ENCODE results near the gene STK17B. TPM values are rescaled to one million over a fixed set of nuclear protein-coding genes. Genes with fewer than 3 reads are reported as not detected.

The STK17B gene
- total RNA-seq (2014; rRNA removed; shearing (Covaris generic)), result 87.4 and 95.0 TPM in 2 replicates
- 148 and 182 TPM in 2 replicates for total RNA-seq (2022)
- percentile 99 among the genes with signal in this experiment for Bru-seq, nascent RNA
- BruChase-seq, experiment 1, labeled RNA remaining after a 6-hour chase, result percentile 95 among the genes with signal in this experiment
- percentile 98 among the genes with signal in this experiment for BruChase-seq, experiment 2, labeled RNA remaining after a 2-hour chase
- long read RNA-seq, full-length matches to known transcripts, result 31 of 107 reads
- long read RNA-seq, partial matches to known transcripts, result 8 of 107 reads
- long read RNA-seq, other reads (novel, unspliced or antisense), result 68 of 107 reads

GRCh38 chr2:196171248-196171871, at the start of gene STK17B:
Gene STK17B, minus strand, starts transcription at chr2:196171578. Its CDS starts 8,195 bp downstream, at chr2:196163383.
- intact Hi-C loops (cut with micrococcal nuclease; ENCODE audit: unreplicated experiment), result loop anchor here (1.0 to 10.0 kb wide), 5 partner anchors 39 to 1123 kb away; partner anchors contain the start of gene SLC39A10
- H3K9me2 ChIP-seq (ENCODE audit: insufficient read depth, low read length), result no peaks in the 10 kb centered on the region
- no peak within 1 kb of the TSS for H2AFZ ChIP-seq (ENCODE audit: low read length)
- peaks cover 37% of the 10 kb centered on the region for H3K4me1 ChIP-seq (ENCODE audit: insufficient read depth, low read length, poor library complexity, severe bottlenecking)
- ChIA-PET POLR2A (interaction anchor here (0.5 to 10.6 kb wide), 15 partner anchors 7 to 1039 kb away, joined by 3 to 226 read pairs (median 6); no protein-coding TSS in a partner anchor), CTCF (ENCODE audit: unreplicated experiment) (interaction anchor here (0.7 kb wide), 1 partner anchor 524 kb away, joined by 6 read pairs; no protein-coding TSS in a partner anchor)
- peak within 1 kb of the TSS; percentile 98 for H3K4me3 ChIP-seq (ENCODE audit: low read depth, low read length, poor library complexity, severe bottlenecking)
- TF ChIP-seq EZH2phosphoT487 (IDR thresholded peaks at IDR 0.05; ENCODE audit: borderline replicate concordance, low read depth, low read length), result no peak
- no peak for TF ChIP-seq CTCF (conservative IDR thresholded peaks at IDR 0.05; ENCODE audit: low read length)
- H3K36me3 ChIP-seq (ENCODE audit: insufficient read depth, low read length), result peaks cover 84% of the 10 kb centered on the region
- H3K4me2 ChIP-seq (ENCODE audit: low read length), result peak within 1 kb of the TSS; percentile 97
- no TSS peak for BruUV-seq (replicated peaks)
- H4K20me1 ChIP-seq (ENCODE audit: insufficient read depth, low read length), result peaks cover 37% of the 10 kb centered on the region
- H3K79me2 ChIP-seq (ENCODE audit: insufficient read depth, low read depth, low read length), result peaks cover 94% of the 10 kb centered on the region
- H3K9me3 ChIP-seq (ENCODE audit: low read length), result no peaks in the 10 kb centered on the region
- peak; percentile 97 for DNase-seq (ENCODE audit: low spot score)
- peak within 1 kb of the TSS; percentile 99 for H3K27ac ChIP-seq (ENCODE audit: low read depth, low read length, poor library complexity, severe bottlenecking)

GRCh38 chr2:196220671-196221070, 49.3 kb upstream of the STK17B start:
- Histone ChIP-seq H3K4me2 (ENCODE audit: low read length) (no peak overlapping the region), H3K36me3 (ENCODE audit: insufficient read depth, low read length) (no peaks in the 10 kb centered on the region; the same call in 1 of the 2 replicates), H4K20me1 (ENCODE audit: insufficient read depth, low read length) (no peaks in the 10 kb centered on the region), H3K27ac (ENCODE audit: low read depth, low read length, poor library complexity, severe bottlenecking) (no peak overlapping the region), H3K9me3 (ENCODE audit: low read length) (peaks cover 10% of the 10 kb centered on the region; the same call in 1 of the 2 replicates), H2AFZ (ENCODE audit: low read length) (no peak overlapping the region), H3K4me3 (ENCODE audit: low read depth, low read length, poor library complexity, severe bottlenecking) (no peak overlapping the region), H3K9me2 (ENCODE audit: insufficient read depth, low read length) (no peaks in the 10 kb centered on the region), H3K79me2 (ENCODE audit: insufficient read depth, low read depth, low read length) (no peaks in the 10 kb centered on the region), H3K4me1 (ENCODE audit: insufficient read depth, low read length, poor library complexity, severe bottlenecking) (peaks cover 11% of the 10 kb centered on the region)
- intact Hi-C loops (cut with micrococcal nuclease; ENCODE audit: unreplicated experiment), result no loop called here
- TF ChIP-seq EZH2phosphoT487 (IDR thresholded peaks at IDR 0.05; ENCODE audit: borderline replicate concordance, low read depth, low read length) (no peak), CTCF (conservative IDR thresholded peaks at IDR 0.05; ENCODE audit: low read length) (0 out of 2 replicates have a peak, but pooled peaks have one; percentile 8)
- ChIA-PET POLR2A (interaction anchor here (0.6 to 9.3 kb wide), 13 partner anchors 9 to 1031 kb away, joined by 3 to 102 read pairs (median 5); no protein-coding TSS in a partner anchor), CTCF (ENCODE audit: unreplicated experiment) (interaction anchor here (1.1 to 1.3 kb wide), 3 partner anchors 13 to 18 kb away, joined by 3 to 4 read pairs (median 3); no protein-coding TSS in a partner anchor)
- no peak for DNase-seq (ENCODE audit: low spot score)
- BruUV-seq (replicated peaks), result no TSS peak

All from OCI-LY7 (cell line).